SK-N-SH (cell line): ENCODE results near the gene TTYH3. TPM values are rescaled to one million over a fixed set of nuclear protein-coding genes. Genes with fewer than 3 reads are reported as not detected.

Experiments
- CTCF ChIA-PET: fragments of 300-600, 350-600 bp; formaldehyde crosslinking; extraction: SDS; loops from one replicate; lab custom pipeline; 2021; lab: Yijun Ruan, JAX
- POLR2A ChIA-PET: fragments of 350-600 bp; sonication (Branson Sonifier 250); formaldehyde crosslinking; extraction: SDS; loops from one replicate; lab custom pipeline; 2020; ENCODE audit warnings: antibody characterized with exemption, inconsistent platforms; lab: Yijun Ruan, JAX
- DNase-seq: peaks from one replicate; pipeline ENCODE4 v3.0.0; 2012
- H2AFZ ChIP-seq: fragments of 200-600 bp; sonication (generic); 2 replicates; pipeline ENCODE4 v1.8.1; 2016; ENCODE audit warnings: antibody characterized with exemption, mild to moderate bottlenecking, low read depth
- H3F3A ChIP-seq: fragments of 200-600 bp; sonication (generic); replicated peaks from 2 replicates; pipeline ENCODE3; 2016; ENCODE audit warnings: antibody characterized with exemption, mild to moderate bottlenecking; ENCODE audit not compliant: insufficient read depth
- H3K27ac ChIP-seq, 2 experiments: fragments of 200-500 bp in 1 of 2; fragments of 200-600 bp in 1 of 2; sonication (Bioruptor generic) in 1 of 2; sonication (generic), shearing (Covaris generic) in 1 of 2; 2 replicates each; pipeline versions ENCODE4 v1.5.1 to v1.6.1; 2014 to 2016; ENCODE audit warnings: low read depth in 2 of 2, inconsistent platforms in 1 of 2, low read length in 1 of 2, mild to moderate bottlenecking in 1 of 2, mixed read lengths in 1 of 2
- H3K27me3 ChIP-seq: fragments of 200-600 bp; sonication (generic), shearing (Covaris generic); 2 replicates; pipeline ENCODE4 v1.6.1; 2016; ENCODE audit warnings: mixed run types; ENCODE audit not compliant: insufficient read depth
- H3K36me3 ChIP-seq, 2 experiments: fragments of 200-500 bp in 1 of 2; fragments of 200-600 bp in 1 of 2; sonication (Bioruptor generic) in 1 of 2; sonication (generic) in 1 of 2; replicated peaks in 1 of 2; 2 replicates each; pipeline versions ENCODE3 to v1.5.1; 2014 to 2016; ENCODE audit warnings: low read length in 1 of 2, mild to moderate bottlenecking in 1 of 2; ENCODE audit not compliant: insufficient read depth in 2 of 2, control insufficient read depth in 1 of 2
- H3K4me1 ChIP-seq, 2 experiments: fragments of 200-500 bp in 1 of 2; fragments of 200-600 bp in 1 of 2; sonication (Bioruptor generic) in 1 of 2; sonication (generic), shearing (Covaris generic) in 1 of 2; 2 replicates each; pipeline versions ENCODE4 v1.5.1 to v1.6.1; 2014 to 2016; ENCODE audit warnings: low read depth in 1 of 2, low read length in 1 of 2, mixed run types in 1 of 2; ENCODE audit not compliant: insufficient read depth in 2 of 2, control insufficient read depth in 1 of 2
- H3K4me2 ChIP-seq: fragments of 200-600 bp; sonication (generic), shearing (Covaris generic); 2 replicates; pipeline ENCODE4 v1.6.1; 2017; ENCODE audit warnings: mixed run types
- H3K4me3 ChIP-seq, 2 experiments: fragments of 200-500 bp in 1 of 2; fragments of 200-600 bp in 1 of 2; sonication (Bioruptor generic) in 1 of 2; sonication (generic), shearing (Covaris generic) in 1 of 2; 2 replicates each; pipeline versions ENCODE4 v1.5.1 to v1.8.1; 2014 to 2016; ENCODE audit warnings: low read depth in 2 of 2, inconsistent platforms in 1 of 2, low read length in 1 of 2, mild to moderate bottlenecking in 1 of 2, mixed read lengths in 1 of 2, moderate library complexity in 1 of 2
- H3K79me2 ChIP-seq: fragments of 200-600 bp; sonication (generic); 2 replicates; pipeline ENCODE4 v1.8.1; 2017; ENCODE audit warnings: mild to moderate bottlenecking; ENCODE audit not compliant: insufficient read depth
- H3K9ac ChIP-seq: fragments of 200-600 bp; sonication (generic); 2 replicates; pipeline ENCODE4 v1.6.1; 2017; ENCODE audit warnings: mixed run types
- H3K9me2 ChIP-seq: fragments of 200-600 bp; sonication (generic); 2 replicates; pipeline ENCODE4 v1.6.1; 2017; ENCODE audit warnings: mixed run types
- H3K9me3 ChIP-seq: fragments of 200-600 bp; sonication (generic); 2 replicates; pipeline ENCODE4 v1.6.1; 2017; ENCODE audit warnings: mixed run types, mild to moderate bottlenecking, moderate library complexity
- H4K20me1 ChIP-seq: fragments of 200-600 bp; sonication (generic); 2 replicates; pipeline ENCODE4 v1.6.1; 2017; ENCODE audit warnings: mild to moderate bottlenecking, mixed run types; ENCODE audit not compliant: insufficient read depth
- CHD2 ChIP-seq: fragments of 150-350 bp; IDR thresholded peaks from 2 replicates; pipeline ENCODE4 v1.6.1; 2018; ENCODE audit warnings: low read length; ENCODE audit not compliant: partially characterized antibody
- ELF1 ChIP-seq: IDR thresholded peaks from 2 replicates; pipeline ENCODE4 v1.4.0; 2012
- EZH2phosphoT487 ChIP-seq: fragments of 200-600 bp; sonication (generic); IDR thresholded peaks from 2 replicates; pipeline ENCODE4 v1.6.1; 2017; ENCODE audit warnings: low read depth, mixed run types, mild to moderate bottlenecking, antibody characterized with exemption, moderate library complexity, borderline replicate concordance
- FOSL2 ChIP-seq: IDR thresholded peaks from 2 replicates; pipeline ENCODE4 v1.4.0; 2012; ENCODE audit warnings: low read depth, mild to moderate bottlenecking, moderate library complexity, borderline replicate concordance
- GABPA ChIP-seq: IDR thresholded peaks from 2 replicates; pipeline ENCODE4 v1.4.0; 2012; ENCODE audit warnings: low read depth, mild to moderate bottlenecking
- MAX ChIP-seq: IDR thresholded peaks from 2 replicates; pipeline ENCODE4 v1.4.0; 2012; ENCODE audit warnings: low read depth
- MEF2A ChIP-seq: IDR thresholded peaks from 2 replicates; pipeline ENCODE4 v1.4.0; 2012; ENCODE audit warnings: low read depth, borderline replicate concordance
- NFIC ChIP-seq: IDR thresholded peaks from 2 replicates; pipeline ENCODE4 v1.4.0; 2012; ENCODE audit warnings: borderline replicate concordance
- RFX5 ChIP-seq: IDR thresholded peaks from 2 replicates; pipeline ENCODE4 v1.6.1; 2012; ENCODE audit warnings: mild to moderate bottlenecking, improper control_type of control experiment, low read length
- TAF1 ChIP-seq: IDR thresholded peaks from 2 replicates; pipeline ENCODE4 v1.6.1; 2012; ENCODE audit warnings: low read depth, mild to moderate bottlenecking, low read length, moderate library complexity, borderline replicate concordance
- TEAD4 ChIP-seq: IDR thresholded peaks from 2 replicates; pipeline ENCODE4 v1.4.0; 2012; ENCODE audit warnings: mild to moderate bottlenecking, borderline replicate concordance; ENCODE audit not compliant: insufficient read depth
- ZBTB33 ChIP-seq: IDR thresholded peaks from 2 replicates; pipeline ENCODE4 v1.4.0; 2012; ENCODE audit warnings: low read depth, borderline replicate concordance
- WGBS: methylation state at CpG from one replicate; pipeline ENCODE4 v1.1.6; 2017; ENCODE audit warnings: low lambda C conversion rate; 5-methylcytosine and 5-hydroxymethylcytosine counted together
- polyA plus RNA-seq, 3 experiments: library from polyadenylated mRNA; depleted of rRNA; stranded (reverse); fragments of >200 nt; gene quantifications; 2 replicates each; pipeline ENCODE4 v1.2.3, GENCODE V29; 2012

Gene TTYH3
- polyA plus RNA-seq, 1 of the 3 experiments (the other 2 are of a cell fraction), result 105 TPM

- TF ChIP-seq RFX5 (no peak), ZBTB33 (no peak), MEF2A (no peak), TAF1 (no peak), FOSL2 (no peak)
Observed at GRCh38 chr7:2710286-2710655, 78.5 kb downstream of the TTYH3 start (continued).

- no peak overlapping the region for H3K4me2 ChIP-seq
- H3K9ac ChIP-seq, result no peak overlapping the region
- no peak overlapping the region for H3K4me3 ChIP-seq
- TF ChIP-seq EZH2phosphoT487, result no peak
- no peak for TF ChIP-seq ELF1
- TF ChIP-seq MAX, result no peak
- TF ChIP-seq GABPA, result no peak
- TF ChIP-seq TEAD4, result no peak
- TF ChIP-seq CHD2, result no peak
- no peak for TF ChIP-seq NFIC
- TF ChIP-seq, all 33 proteins: peak for 0
- no peak overlapping the region for H3K27ac ChIP-seq
- ChIA-PET CTCF (interaction anchor here (1.0 to 8.6 kb wide), 7 partner anchors 8 to 154 kb away, joined by 3 to 55 read pairs (median 6); no protein-coding TSS in a partner anchor), POLR2A (no interaction called here)
- H3K9me2 ChIP-seq, result no peaks in the 10 kb centered on the region
- H4K20me1 ChIP-seq, result no peaks in the 10 kb centered on the region
- no peaks in the 10 kb centered on the region for H3K9me3 ChIP-seq
- H3K4me1 ChIP-seq, result peaks cover 0 to 7% of the 10 kb centered on the region in 2 experiments; a peak in 1 of 4 replicates
- H3K79me2 ChIP-seq, result no peaks in the 10 kb centered on the region
- DNase-seq, result no peak
- H3K27me3 ChIP-seq, result no peaks in the 10 kb centered on the region
- no peak overlapping the region for H2AFZ ChIP-seq
- no peaks in the 10 kb centered on the region for H3F3A ChIP-seq
- peaks cover 0 to 5% of the 10 kb centered on the region in 2 experiments for H3K36me3 ChIP-seq
- 48% methylated on average over 4 of the region's 4 CpGs for WGBS
Observed at GRCh38 chr7:2710901-2711551, 79.2 kb downstream of the TTYH3 start.
